Neutrophil (primary cell): ENCODE data around the gene IL20.

Experiments used
- H3K27ac ChIP-seq: fragments of 200-600 bp; sonication (generic); 2 replicates; pipeline ENCODE4 v1.5.1; 2016; ENCODE audit warnings: mild to moderate bottlenecking, moderate library complexity
- H3K27me3 ChIP-seq: fragments of 200-600 bp; sonication (generic); 2 replicates; pipeline ENCODE4 v1.6.0; 2016; ENCODE audit warnings: mild to moderate bottlenecking
- H3K36me3 ChIP-seq: fragments of 200-600 bp; sonication (generic); 2 replicates; pipeline ENCODE4 v1.5.1; 2017
- H3K4me1 ChIP-seq, 2 experiments: fragments of 200-600 bp in 1 of 2; sonication (generic) in 1 of 2; 1 replicate in 1 of 2; 2 replicates in 1 of 2; pipeline versions ENCODE4 v1.5.1 to v1.6.1; 2013 to 2016; ENCODE audit warnings: low read depth in 1 of 2, low read length in 1 of 2, mild to moderate bottlenecking in 1 of 2, moderate library complexity in 1 of 2; ENCODE audit not compliant: control insufficient read depth in 1 of 2, insufficient read depth in 1 of 2
- H3K4me3 ChIP-seq, 2 experiments: fragments of 200-600 bp in 1 of 2; sonication (generic) in 1 of 2; 1 replicate in 1 of 2; 2 replicates in 1 of 2; pipeline ENCODE4 v1.5.1; 2013 to 2016; ENCODE audit warnings: low read depth in 1 of 2, low read length in 1 of 2, mild to moderate bottlenecking in 1 of 2, moderate library complexity in 1 of 2
- H3K9me3 ChIP-seq: fragments of 200-600 bp; sonication (generic); 2 replicates; pipeline ENCODE4 v1.5.1; 2016
- TF ChIP-seq, protein P1 (sequence below): fragments of 200-600 bp; sonication (generic); IDR thresholded peaks from 2 replicates; pipeline ENCODE4 v1.5.1; 2016; ENCODE audit warnings: antibody characterized with exemption

Gene IL20

DNA sequence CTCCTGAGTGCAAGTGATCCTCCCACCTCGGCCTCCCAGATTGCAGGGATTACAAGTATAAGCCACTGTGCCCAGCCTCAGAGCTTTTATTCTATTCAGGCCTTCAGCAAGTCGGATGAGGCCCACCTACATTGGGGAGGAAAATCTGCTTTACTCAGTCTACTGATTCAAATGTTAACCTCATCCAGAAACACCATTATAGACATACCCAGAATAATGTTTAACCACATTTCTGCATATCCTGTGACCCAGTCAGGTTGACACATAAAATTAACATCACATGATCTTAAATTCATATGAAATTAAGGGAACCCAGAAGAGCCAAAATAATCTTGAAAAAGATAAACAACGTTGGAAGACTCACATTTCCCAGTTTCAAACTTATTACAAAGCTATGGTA is 14.9 kb downstream of the IL20 start:
- H3K4me1 ChIP-seq: no peaks in the 10 kb centered on the region
- TF ChIP-seq, protein P1, sequence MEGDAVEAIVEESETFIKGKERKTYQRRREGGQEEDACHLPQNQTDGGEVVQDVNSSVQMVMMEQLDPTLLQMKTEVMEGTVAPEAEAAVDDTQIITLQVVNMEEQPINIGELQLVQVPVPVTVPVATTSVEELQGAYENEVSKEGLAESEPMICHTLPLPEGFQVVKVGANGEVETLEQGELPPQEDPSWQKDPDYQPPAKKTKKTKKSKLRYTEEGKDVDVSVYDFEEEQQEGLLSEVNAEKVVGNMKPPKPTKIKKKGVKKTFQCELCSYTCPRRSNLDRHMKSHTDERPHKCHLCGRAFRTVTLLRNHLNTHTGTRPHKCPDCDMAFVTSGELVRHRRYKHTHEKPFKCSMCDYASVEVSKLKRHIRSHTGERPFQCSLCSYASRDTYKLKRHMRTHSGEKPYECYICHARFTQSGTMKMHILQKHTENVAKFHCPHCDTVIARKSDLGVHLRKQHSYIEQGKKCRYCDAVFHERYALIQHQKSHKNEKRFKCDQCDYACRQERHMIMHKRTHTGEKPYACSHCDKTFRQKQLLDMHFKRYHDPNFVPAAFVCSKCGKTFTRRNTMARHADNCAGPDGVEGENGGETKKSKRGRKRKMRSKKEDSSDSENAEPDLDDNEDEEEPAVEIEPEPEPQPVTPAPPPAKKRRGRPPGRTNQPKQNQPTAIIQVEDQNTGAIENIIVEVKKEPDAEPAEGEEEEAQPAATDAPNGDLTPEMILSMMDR: no peak
- H3K36me3 ChIP-seq: no peaks in the 10 kb centered on the region
- H3K9me3 ChIP-seq: no peaks in the 10 kb centered on the region
- H3K27ac ChIP-seq: no peak overlapping the region
- no peak overlapping the region for H3K4me3 ChIP-seq
- peaks cover 7% of the 10 kb centered on the region for H3K27me3 ChIP-seq

DNA sequence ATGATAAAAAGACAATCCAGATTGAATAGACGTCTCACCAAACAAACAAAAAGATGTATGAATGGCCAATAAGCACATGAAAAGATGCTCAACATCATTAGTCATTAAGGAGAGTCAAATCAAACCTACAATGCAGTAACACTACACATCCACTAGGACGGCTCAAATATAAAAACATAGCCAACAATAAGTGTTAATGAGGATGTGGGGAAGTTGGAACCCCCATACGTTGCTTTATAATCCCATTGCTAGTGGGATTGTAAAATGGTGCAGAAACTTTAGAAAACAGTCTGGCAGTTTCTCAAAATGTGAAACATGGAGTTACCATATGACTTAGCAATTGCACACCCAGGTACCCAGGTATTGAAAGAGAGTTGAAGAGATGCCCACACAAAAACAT is 17.1 kb downstream of the IL20 start:
- Histone ChIP-seq H3K4me3 (no peak overlapping the region), H3K27ac (no peak overlapping the region), H3K27me3 (peaks cover 20% of the 10 kb centered on the region), H3K36me3 (no peaks in the 10 kb centered on the region), H3K4me1 (no peaks in the 10 kb centered on the region), H3K9me3 (no peaks in the 10 kb centered on the region)
- TF ChIP-seq, protein P1: no peak

DNA sequence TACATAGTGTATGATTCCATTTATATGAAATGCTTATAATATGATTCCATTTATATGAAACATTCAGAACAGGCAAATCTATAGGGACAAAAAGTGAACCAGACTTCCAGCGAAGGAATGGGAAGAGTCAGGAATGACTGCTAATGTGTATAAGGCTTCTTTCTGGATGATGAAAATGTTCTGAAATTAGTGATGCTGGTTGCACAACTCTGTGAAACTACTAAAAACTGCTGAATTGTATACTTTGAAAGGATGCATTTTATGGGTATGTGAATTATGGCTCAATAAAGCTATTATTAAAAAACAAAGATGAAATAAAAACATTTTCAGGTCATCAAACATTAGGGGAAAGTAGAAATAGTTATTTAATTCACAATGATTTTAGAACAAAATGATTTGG is 17.7 kb downstream of the IL20 start:
- TF ChIP-seq, protein P1: no peak
- Histone ChIP-seq H3K27ac (no peak overlapping the region), H3K4me1 (no peaks in the 10 kb centered on the region), H3K27me3 (peaks cover 23% of the 10 kb centered on the region), H3K4me3 (no peak overlapping the region), H3K9me3 (no peaks in the 10 kb centered on the region), H3K36me3 (no peaks in the 10 kb centered on the region)

DNA sequence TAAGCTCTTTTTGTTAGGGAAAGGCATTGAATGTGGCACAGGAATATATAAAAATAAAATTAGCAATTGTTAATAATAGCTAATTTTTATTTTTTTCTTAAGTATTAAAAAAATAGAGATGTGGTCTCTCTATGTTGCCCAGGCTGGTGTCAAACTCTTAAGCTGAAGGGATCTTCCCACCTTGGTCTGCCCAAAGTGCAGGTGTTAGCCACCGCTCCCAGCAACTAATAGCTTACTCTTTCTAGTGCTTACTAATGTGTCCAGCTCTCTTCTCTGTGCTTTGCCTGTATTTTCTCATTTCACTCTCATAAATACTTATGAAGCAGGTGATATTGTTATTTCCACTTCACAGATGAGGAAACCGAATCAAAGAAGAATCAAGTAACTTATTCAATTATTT is 18.5 kb downstream of the IL20 start:
- H3K4me1 ChIP-seq: no peaks in the 10 kb centered on the region
- no peaks in the 10 kb centered on the region for H3K36me3 ChIP-seq
- no peaks in the 10 kb centered on the region for H3K9me3 ChIP-seq
- H3K27me3 ChIP-seq: peaks cover 23% of the 10 kb centered on the region
- TF ChIP-seq, protein P1: no peak
- no peak overlapping the region for H3K4me3 ChIP-seq
- H3K27ac ChIP-seq: no peak overlapping the region

DNA sequence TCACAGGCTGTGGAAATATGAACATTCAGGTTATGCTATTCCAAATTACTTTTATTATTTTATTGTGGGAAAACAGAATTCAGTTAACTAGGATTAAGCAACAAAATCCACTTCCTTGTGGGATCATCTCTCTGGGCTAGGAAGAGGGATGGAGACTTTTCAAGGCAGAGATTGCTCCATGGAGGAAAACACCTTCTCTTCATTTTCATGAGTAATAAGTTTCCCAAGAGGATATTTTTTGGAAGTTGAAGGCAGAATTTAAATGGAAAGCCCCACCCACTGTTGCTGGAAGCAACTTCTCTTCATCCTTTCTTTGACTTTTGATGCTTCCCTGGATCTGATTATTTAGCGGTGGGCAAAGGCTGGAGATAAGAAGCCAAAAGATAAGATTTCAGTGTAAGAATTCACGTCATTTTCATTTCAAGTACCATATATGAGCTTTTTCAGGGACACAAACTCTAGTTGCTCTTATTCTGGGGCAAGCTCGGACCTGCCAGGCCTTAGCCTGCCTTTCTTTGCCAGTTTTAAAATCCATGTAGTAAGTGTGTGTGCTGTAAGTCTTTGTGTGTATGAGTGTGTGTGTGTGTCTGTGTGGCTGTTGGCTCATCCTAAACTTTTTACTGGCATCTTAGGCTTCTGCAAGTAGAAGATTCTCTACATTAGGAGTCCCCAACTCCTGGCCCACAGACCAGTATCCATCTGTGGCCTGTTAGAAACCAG is 20.1 kb downstream of the IL20 start:
- H3K27me3 ChIP-seq: peaks cover 30% of the 10 kb centered on the region
- no peak overlapping the region for H3K27ac ChIP-seq
- H3K9me3 ChIP-seq: no peaks in the 10 kb centered on the region
- no peaks in the 10 kb centered on the region for H3K36me3 ChIP-seq
- TF ChIP-seq, protein P1: no peak
- H3K4me3 ChIP-seq: no peak overlapping the region
- no peaks in the 10 kb centered on the region for H3K4me1 ChIP-seq
